IPS-15b (cell line): Measurements from ENCODE around the gene JARID2.
A peak's percentile ranks its signal among the peaks of the same experiment; 100 is the strongest.
"Not testable (repeated sequence)": the region's sequence is repeated elsewhere in the genome, so short reads cannot be mapped to it uniquely, and the experiment has no call there.

Source experiments
- H3K27me3 ChIP-seq: one replicate; pipeline ENCODE4 v1.6.1; 2013; ENCODE audit warnings: low read length; ENCODE audit not compliant: control insufficient read depth, insufficient read depth
- H3K36me3 ChIP-seq: one replicate; pipeline ENCODE4 v1.6.1; 2013; ENCODE audit warnings: low read length; ENCODE audit not compliant: control insufficient read depth, insufficient read depth
- H3K4me1 ChIP-seq: one replicate; pipeline ENCODE4 v1.6.1; 2013; ENCODE audit warnings: mild to moderate bottlenecking, low read length; ENCODE audit not compliant: control insufficient read depth, insufficient read depth
- H3K4me3 ChIP-seq: one replicate; pipeline ENCODE4 v1.5.1; 2013; ENCODE audit warnings: low read depth, low read length
- H3K9ac ChIP-seq: one replicate; pipeline ENCODE4 v1.6.1; 2013; ENCODE audit warnings: low read depth, mild to moderate bottlenecking, low read length
- H3K9me3 ChIP-seq: one replicate; pipeline ENCODE4 v1.6.1; 2013; ENCODE audit warnings: mild to moderate bottlenecking, low read length; ENCODE audit not compliant: control insufficient read depth, insufficient read depth

JARID2 gene

DNA sequence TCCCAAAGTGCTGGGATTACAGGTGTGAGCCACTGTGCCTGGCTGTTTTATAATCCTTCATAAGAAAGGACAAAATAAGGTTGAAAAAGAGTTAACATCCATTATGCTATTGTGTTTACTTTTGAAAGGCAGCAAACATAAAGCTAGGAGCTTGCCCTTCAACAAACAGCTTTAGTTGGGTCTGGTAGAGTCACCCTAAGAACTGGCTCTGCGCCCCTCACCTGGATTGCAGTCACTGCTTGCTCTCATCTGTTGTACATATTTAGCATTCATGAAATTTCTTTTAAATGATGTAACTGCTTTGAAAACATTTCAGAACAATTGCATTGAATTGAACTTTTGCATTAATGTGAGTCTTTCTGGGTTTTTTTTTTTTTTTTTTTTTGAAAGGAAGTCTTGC, 38.9 kb downstream of the JARID2 start:
- H3K9me3 ChIP-seq: no peaks in the 10 kb centered on the region
- H3K36me3 ChIP-seq: no peaks in the 10 kb centered on the region
- H3K4me1 ChIP-seq: peaks cover 41% of the 10 kb centered on the region
- no peak overlapping the region for H3K9ac ChIP-seq
- no peak overlapping the region for H3K4me3 ChIP-seq
- no peaks in the 10 kb centered on the region for H3K27me3 ChIP-seq

DNA sequence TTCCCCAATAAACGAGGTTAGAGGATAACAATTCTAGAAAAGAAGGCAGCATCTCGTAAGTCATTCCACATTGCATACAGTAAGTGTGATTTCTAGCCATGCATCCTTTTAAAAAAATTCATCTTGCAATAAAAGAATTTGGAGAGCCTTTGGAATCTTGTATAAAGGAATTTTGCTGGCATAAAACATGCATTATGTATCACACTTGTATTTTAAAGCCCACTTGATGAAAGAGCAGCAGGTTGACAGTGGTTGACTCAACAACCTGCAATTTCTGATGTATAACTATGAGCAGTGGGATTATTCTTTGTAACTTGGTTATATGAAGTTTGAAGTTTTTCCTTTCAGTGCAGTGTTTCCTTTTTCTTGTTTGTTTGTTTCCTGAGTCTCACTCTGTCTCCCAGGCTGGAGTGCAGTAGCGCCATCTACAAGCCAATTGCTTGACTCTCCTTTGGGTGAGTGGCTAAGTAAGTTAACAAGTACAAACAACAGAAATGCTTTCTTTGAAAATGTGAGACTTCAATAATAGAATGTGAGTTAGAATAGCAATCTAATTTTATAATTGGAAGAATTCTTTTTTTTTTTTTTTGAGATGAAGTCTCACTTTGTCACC, 39.9 kb downstream of the JARID2 start:
- H3K27me3 ChIP-seq: no peaks in the 10 kb centered on the region
- H3K4me1 ChIP-seq: peaks cover 40% of the 10 kb centered on the region
- no peaks in the 10 kb centered on the region for H3K9me3 ChIP-seq
- no peaks in the 10 kb centered on the region for H3K36me3 ChIP-seq
- H3K9ac ChIP-seq: no peak overlapping the region
- no peak overlapping the region for H3K4me3 ChIP-seq

DNA sequence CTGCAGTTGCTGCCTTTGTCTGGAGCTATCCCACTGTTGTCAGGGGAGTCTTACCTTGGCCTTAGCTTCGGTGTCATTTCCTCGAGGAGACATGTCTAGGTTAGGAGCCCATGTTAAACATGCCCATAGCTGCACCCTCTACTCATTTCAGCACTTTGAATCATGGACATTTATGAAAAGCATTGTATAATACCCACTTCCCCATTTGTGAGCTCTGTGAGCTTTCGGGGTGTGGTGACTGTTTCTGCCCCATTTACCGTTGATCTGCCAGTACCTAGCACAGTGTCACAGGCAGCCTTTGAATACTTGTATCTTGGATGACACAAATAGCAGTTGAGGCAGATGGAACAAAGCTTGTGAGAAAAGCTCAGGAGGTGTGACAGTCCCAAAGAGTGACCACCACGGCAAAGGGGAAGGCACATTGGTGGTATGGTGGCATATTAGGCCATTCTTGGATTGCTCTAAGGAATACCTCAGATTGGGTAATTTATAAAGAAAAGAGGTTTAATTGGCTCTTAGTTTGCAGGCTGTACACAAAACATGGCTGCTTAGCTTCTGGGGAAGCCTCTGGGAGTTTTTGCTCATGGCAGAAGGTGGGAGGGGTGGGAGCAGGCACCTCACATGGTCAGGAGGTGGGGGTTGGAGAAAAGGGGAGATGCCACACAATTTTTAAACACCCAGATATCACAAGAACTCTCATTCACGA, 42.0 kb downstream of the JARID2 start:
- Histone ChIP-seq H3K36me3 (no peaks in the 10 kb centered on the region), H3K27me3 (no peaks in the 10 kb centered on the region), H3K4me1 (peaks cover 34% of the 10 kb centered on the region), H3K9me3 (no peaks in the 10 kb centered on the region), H3K9ac (peak overlapping the region; percentile 47), H3K4me3 (no peak overlapping the region)

DNA sequence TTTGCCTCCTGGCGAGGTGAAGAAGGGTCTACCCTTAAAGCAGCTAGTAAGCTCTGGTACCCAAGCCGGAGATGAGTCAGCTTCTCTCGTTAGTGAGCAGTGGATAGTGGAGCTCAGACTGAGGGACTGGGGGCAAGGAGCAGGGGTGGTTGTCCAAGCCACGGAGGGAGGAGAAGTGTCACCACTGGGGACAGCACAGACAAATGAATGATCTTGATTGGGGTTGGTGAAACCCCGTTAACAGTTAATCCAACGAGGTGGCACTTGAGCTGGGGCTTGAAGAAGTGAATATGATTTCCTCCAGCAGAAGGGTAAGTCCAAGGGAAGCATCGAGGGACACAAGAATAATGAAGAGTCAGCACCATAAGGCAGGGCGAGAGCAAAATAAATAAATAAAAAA, 43.0 kb downstream of the JARID2 start:
- H3K9ac ChIP-seq: no peak overlapping the region
- no peak overlapping the region for H3K4me3 ChIP-seq
- peaks cover 40% of the 10 kb centered on the region for H3K4me1 ChIP-seq
- H3K27me3 ChIP-seq: no peaks in the 10 kb centered on the region
- no peaks in the 10 kb centered on the region for H3K9me3 ChIP-seq
- H3K36me3 ChIP-seq: no peaks in the 10 kb centered on the region

DNA sequence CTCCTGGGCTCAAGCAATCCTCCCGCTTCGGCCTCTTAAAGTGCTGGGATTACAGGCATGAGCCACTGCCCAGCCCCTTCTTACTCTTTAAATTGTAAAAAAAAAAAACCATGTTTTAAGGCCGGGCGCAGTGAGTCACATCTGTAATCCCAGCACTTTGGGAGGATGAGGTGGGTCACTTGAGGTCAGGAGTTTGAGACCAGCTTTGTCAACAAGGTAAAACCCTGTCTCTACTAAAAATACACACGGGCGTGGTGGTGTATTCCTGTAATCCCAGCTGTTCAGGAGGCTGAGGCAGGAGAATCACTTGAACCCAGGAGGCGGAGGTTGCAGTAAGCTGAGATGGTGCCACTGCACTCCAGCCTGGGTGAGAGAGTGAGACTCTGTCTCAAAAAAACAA, 43.6 kb downstream of the JARID2 start:
- H3K27me3 ChIP-seq, H3K9ac ChIP-seq, H3K4me3 ChIP-seq, H3K36me3 ChIP-seq, H3K9me3 ChIP-seq: not testable (repeated sequence)
- H3K4me1 ChIP-seq: peaks cover 39% of the 10 kb centered on the region

DNA sequence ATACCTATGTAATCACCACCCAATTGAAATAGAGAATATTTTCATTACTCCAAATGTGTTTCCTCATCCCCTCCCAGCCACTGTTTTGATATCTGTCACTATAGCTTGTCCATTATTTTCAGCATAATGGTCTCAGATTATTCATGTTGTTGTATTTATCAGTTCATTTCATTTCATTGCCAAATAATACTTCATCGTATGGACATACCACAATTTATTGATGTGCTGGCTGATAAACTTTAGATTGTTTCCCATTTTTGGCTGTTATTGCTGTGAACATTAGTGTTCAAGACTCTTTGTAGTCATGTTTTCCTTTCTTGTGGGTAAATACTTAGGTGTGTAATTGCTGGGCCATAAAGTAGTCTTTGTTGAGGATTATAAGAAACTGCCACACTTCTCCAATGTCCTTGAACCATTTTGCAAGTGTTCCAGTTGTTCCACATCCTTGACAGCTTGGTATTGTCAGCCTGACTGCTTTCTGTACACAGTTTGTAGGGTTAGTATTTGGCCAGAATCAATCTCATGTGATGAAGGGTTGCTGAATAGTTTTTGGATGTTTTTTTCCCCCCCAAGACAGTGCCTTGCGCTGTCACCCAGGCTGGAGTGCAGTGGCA, 44.3 kb downstream of the JARID2 start:
- Histone ChIP-seq H3K4me1 (peaks cover 37% of the 10 kb centered on the region), H3K9me3 (no peaks in the 10 kb centered on the region), H3K27me3 (no peaks in the 10 kb centered on the region), H3K4me3 (no peak overlapping the region), H3K36me3 (no peaks in the 10 kb centered on the region), H3K9ac (no peak overlapping the region)

DNA sequence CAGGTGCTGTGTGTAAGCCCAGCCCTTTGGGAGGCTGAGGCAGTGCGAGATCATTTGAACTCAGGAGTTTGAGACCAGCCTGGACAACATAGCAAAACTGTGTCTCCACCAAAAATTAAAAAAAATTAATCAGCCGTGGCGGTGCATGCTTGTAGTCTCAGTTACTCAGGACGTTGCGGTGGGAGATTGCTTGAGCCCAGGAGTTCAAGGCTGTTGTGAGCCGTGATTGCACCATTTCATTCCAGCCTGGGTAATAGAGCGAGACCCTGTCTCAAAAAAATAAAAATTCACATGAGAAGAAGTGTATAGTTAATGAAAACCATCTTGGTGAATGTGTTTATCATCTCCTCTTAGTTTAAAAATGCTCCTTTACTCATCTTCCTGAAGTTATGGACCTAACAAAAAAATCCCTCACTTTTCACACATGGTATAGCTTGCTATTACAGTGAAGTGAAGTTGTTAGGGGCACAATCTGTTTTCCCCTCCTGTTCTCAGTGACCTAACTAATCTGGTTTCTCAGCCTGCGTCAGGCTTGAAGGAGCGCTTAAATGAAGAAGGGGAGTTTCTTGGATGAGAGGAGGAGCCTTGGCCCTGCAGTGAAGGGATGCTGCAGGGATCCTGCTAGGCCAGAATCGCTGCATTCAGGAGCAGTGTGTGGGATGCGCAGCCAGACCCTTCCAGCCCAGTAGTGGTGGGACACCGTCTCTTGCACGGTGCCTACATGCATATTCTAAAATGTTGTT, 45.3 kb downstream of the JARID2 start:
- Histone ChIP-seq H3K9me3 (no peaks in the 10 kb centered on the region), H3K4me1 (peaks cover 32% of the 10 kb centered on the region), H3K27me3 (no peaks in the 10 kb centered on the region), H3K9ac (no peak overlapping the region), H3K36me3 (no peaks in the 10 kb centered on the region), H3K4me3 (no peak overlapping the region)

DNA sequence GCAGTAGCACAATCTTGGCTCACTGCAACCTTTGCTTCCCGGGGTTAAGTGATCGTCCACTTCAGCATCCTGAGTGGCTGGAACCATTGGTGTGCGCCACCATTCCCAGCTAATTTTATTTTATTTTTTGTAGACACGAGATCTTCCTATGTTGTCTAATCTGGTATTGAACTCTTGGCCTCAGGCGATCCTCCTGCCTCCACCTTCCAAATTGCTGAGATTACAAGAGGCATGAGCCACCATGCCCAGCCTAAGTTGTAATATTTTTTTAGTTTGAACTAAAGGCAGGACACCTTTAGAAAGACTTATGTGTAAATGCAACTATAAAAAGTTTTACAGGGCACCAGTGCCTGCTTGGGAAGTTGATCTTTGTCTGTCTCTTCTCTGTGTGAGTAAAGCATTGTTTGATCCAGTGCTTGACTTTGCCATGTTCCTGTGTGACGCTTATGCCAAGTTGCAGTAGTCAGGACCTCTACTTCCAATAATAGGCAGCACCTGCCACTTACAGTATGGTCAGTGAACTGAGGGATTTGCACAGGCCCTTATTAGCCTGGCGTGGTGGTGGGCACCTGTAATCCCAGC, 46.9 kb downstream of the JARID2 start:
- Histone ChIP-seq H3K4me1 (peaks cover 28% of the 10 kb centered on the region), H3K9ac (no peak overlapping the region), H3K27me3 (no peaks in the 10 kb centered on the region), H3K36me3 (no peaks in the 10 kb centered on the region), H3K4me3 (no peak overlapping the region), H3K9me3 (no peaks in the 10 kb centered on the region)

DNA sequence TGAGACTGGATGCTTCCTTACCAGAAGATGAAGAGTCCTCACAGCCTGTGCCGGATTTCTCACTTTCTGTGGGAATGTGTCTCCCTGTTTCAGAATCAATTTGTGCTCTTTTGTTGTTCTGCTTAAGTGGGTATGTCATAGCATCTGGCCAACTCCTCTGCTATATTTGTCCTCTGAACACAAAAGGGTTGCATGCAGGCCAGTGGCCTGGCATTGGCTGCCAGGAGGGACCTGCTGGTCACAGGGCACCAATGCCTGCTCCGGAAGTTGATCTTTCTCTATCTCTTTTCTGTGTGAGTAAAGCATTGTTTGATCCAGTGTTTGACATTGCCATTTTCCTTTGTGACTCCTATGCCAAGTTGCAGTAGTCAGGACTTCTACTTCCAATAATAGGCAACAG, 47.8 kb downstream of the JARID2 start:
- no peak overlapping the region for H3K9ac ChIP-seq
- H3K4me1 ChIP-seq: peaks cover 25% of the 10 kb centered on the region
- H3K27me3 ChIP-seq: no peaks in the 10 kb centered on the region
- H3K36me3 ChIP-seq: no peaks in the 10 kb centered on the region
- no peak overlapping the region for H3K4me3 ChIP-seq
- no peaks in the 10 kb centered on the region for H3K9me3 ChIP-seq

DNA sequence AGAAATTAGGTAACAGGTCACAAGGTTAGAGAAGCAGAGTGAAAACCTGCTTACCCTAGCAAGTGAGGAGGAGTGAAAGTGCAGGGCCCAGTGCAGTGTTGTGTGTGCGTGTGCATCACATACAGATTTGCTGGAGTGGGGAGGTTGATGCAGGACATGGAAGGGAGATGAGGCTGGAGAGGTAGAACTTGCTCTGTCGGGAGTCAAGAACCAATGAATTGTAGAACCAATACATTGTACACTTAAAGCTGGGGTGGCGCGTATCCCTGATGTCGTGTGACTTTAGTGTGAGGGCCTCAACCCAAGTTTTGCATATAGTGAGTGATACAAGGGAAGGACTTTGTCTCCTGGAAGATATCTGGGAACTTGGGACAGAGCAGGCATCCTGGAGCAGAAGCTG, 48.6 kb downstream of the JARID2 start:
- Histone ChIP-seq H3K9me3 (no peaks in the 10 kb centered on the region), H3K27me3 (no peaks in the 10 kb centered on the region), H3K4me3 (no peak overlapping the region), H3K36me3 (no peaks in the 10 kb centered on the region), H3K4me1 (peaks cover 29% of the 10 kb centered on the region), H3K9ac (no peak overlapping the region)

DNA sequence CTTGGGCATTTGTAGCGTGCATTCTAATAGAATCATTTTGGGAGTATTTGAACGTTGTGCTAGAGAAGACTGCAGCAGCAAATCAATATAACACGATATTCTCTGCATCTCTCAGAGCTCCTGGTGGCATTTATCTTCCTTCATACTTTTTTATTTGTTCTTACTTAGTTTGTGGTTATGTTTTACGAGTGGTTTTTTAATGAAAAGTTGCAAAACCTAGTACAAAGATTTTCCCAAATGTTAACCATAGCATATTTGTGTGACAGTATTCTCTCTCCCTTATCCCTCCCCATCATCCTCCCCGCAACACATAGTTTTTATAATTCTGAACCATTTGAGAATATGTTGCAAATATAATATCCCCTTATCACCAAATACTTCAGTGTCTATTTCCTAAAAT, 50.4 kb downstream of the JARID2 start:
- Histone ChIP-seq H3K36me3 (no peaks in the 10 kb centered on the region), H3K4me3 (no peak overlapping the region), H3K27me3 (no peaks in the 10 kb centered on the region), H3K9ac (no peak overlapping the region), H3K9me3 (no peaks in the 10 kb centered on the region), H3K4me1 (peaks cover 35% of the 10 kb centered on the region)
